HG03064 (cell line): ENCODE measurements around the gene SNTB2.

Source experiments
- ATAC-seq: cut with Tn5 transposase; IDR thresholded peaks from one replicate; pipeline ENCODE4 v1.9.1; 2021; ENCODE audit warnings: low read depth; ENCODE audit not compliant: unreplicated experiment

The SNTB2 gene

DNA sequence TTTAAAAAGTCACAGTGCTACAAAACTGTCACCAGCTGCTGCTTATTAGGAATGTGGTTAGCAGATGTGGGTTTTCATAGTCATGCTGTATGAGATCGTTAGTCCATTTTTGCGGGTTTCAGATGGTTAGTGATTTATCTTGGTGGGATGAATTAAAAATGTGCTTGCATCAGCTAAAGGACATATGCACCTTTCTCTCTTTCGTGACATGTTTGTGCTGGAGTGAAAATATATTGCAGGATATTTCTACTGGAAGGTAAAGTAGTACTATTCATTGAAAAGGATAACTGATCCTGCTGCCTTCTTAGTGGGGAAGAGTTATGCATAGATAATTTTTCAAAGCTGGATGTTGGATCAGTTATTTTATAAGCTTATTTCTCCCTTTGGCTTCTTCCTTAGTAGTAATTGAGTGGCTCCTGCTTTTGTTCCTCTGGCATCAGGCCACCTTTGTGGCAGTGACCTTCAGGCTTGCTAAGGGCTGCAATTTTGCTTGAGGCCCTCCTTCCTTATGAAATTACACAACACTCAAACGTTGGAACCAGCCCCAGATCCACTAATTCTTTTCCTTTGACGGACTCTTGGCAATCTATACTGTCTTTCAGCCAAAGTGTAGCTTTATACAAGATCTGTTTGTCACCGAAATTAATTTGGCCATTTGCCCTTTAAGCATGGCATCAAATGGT lies 7.5 kb upstream of the SNTB2 start:
- no peak for ATAC-seq

DNA sequence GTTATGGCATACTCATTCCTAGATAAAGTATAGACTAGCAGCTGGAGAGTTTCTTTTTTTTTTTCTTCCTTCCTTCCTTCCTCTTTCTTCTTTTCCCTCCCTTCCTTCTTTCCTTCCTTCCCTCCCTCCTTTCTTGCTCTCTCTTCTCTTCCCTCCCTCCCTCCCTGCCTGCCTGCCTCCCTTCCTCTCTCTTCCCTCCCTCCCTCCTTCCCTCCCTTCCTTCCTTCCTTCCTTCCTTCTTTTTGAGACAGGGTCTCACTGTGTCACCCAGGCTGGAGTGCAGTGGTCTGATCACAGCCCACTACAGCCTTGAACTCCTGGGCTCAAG lies 7.0 kb upstream of the SNTB2 start:
- no peak for ATAC-seq

DNA sequence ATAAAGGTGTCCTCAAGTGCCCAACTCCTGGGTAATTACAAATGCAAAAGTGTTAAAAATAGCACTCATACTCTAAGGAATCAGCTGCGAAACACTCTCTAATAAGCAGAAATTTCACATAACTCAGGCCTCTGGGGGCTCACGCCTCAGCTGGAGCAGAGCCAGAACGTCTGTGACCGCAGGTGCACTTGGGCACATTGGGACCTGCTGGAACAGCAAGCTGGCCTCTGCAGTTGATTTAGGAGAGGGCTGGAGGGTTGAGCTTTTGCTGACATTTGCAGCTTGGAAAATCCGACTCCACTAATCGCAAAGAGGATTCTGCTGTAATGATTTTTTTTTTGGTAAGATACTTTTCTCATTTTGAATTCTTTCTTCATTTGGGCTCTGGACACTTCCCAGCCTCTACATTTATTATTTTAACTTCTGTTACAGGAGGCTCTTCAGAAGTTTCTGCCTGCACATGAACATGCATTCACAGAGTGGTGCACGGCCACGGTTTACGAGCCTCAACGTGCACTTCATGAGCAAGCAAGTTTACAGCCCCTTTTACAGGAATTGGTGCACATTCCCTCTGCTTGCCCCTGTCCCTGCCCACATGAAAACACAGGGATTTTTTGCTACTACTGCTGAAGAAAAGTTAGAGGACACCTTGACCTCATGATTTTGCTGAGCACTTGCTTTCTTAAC lies 4.1 kb upstream of the SNTB2 start:
- ATAC-seq: no peak

DNA sequence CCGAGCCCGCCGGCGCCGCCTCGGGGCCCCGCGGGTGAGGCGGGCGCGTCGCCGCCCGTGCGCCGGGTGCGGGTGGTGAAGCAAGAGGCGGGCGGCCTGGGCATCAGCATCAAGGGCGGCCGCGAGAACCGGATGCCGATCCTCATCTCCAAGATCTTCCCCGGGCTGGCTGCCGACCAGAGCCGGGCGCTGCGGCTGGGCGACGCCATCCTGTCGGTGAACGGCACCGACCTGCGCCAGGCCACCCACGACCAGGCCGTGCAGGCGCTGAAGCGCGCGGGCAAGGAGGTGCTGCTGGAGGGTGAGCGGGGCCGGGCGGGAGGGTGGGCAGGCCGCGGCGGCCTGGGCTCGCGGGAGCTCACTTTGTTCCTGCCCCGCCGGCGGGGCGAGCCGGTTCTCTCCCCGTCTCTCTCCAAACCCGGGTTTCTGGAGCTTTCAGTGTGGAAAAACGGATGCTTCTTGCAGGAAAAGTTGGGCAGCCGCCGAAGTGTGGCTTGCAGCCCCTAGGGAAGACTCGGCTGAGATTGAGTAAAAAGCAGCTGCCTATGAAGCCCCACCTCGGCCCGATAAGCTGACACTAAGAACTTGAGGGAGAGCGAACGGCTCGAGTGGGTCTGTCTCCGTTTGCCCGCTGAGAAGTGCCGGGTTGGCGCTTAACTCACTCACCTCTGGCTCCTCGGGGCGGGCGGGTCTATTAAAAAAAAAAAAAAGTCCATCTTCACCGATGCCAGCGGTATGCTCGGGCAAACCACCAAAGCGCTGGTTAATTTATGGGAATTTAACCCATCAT lies 677 bp downstream of the SNTB2 start:
- peak; percentile 16 for ATAC-seq

DNA sequence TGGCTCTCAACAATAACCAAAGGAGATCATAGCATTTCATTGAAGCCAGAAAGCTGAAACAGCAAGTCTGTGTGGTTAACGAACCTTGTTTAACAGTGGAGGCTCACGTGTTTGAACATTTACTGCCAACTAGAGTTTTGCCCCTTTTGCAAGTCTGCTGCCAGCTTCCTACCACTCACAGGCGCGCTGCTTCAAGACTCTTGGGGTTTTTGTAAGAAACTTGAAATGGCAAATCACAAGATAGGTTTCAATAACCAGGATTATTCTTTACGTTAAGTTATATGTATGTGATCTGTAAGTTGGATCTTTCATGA lies 1.2 kb downstream of the SNTB2 start:
- ATAC-seq: no peak

DNA sequence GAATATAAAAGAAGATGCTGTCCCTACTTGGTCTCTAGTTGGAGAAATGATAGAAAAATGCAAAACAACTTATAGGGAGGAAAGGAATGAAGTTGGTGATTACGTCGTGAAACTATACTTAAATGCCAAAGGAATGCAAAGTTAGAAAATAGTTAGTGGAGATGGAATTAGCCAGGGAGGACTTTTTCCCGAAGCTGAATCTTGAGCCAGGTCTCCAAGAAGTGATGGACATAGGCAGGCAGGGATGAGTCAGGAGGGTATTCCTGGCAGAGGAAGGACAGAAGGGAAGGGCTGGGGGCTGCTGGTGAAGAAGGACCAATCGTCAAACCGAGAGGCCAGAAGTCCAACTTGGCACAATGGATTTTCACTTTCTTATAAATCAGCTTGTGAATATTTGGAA lies 1.8 kb downstream of the SNTB2 start:
- no peak for ATAC-seq

DNA sequence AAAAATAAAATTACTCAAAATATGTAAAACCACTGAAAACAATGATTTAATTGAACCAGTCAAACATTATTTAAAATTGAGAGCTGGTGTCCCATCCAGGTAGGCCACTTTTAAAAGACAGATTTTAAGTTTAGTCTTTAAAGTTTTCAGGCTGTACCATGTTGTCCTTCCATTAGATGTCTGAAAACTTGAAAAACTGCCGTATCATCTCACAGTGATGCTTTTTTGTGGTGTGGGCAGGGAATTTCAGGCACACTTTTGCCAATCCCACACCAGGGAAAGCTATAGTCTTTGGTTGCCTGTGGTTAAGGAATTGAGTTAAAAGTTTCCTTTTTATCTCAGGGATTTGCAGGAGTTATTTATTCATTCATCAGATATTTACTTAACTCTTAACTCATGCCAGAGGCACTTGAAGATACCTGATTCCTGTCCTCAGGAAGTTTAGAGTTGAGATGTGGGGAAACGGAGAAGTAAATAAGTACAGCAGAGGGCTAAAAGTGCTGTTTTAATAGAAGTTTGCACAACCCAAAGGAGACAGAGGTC lies 3.2 kb downstream of the SNTB2 start:
- no peak for ATAC-seq

DNA sequence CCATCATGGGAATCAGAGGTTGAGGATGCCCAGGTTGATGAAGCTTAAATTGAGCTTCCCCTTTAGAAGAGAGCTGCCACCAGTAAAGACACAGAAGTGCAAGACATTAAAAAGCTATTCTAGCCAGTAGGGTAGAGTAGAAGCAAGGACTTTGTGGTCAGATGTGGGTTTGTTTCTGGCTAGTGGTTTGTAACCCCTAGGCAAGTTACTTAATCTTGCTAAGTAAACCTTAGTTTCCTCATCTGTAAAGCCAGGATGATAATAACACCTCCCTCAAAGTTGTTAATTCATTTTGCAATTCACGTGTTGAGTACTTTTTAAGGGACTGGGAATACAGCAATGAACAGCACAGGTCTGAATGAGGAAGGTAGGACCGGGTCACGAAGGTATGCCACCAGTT lies 3.6 kb downstream of the SNTB2 start:
- no peak for ATAC-seq

DNA sequence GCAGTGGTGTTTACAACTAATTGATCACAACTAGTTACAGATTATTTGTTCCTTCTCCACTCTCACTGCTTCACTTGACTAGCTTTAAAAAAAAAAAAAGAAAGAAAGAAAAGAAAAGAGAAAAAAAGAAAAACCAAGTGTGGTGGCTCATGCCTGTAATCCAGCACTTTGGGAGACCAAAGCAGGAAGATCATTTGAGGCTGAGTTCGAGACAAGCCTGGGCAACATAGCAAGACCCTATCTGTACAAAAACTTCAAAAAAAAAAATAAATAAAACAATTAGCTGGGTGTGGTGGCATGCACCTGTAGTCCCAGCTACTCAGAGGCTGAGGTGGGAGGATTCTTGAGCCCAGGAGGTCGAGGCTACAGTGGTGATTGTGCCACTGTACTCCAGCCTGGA lies 4.2 kb downstream of the SNTB2 start:
- ATAC-seq: no peak

DNA sequence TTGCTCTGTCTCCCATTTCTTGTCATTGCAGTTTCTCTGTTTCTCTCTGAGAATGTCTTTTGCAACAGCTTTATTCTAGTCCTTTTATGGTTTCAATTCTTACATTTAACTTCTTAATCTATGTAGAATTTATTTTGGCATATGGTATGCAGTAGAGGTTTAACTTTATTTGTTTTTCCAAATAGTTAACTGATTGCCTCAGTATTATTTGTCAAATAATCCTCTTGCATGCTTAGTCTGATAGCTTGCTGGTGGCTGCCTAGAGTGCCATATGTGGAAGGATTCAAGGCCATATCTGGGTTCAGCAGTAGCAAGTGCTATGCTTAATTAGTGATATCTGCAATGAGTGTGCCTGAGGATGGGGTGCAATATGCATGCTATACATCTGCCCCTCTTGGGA lies 6.9 kb downstream of the SNTB2 start:
- ATAC-seq: no peak

DNA sequence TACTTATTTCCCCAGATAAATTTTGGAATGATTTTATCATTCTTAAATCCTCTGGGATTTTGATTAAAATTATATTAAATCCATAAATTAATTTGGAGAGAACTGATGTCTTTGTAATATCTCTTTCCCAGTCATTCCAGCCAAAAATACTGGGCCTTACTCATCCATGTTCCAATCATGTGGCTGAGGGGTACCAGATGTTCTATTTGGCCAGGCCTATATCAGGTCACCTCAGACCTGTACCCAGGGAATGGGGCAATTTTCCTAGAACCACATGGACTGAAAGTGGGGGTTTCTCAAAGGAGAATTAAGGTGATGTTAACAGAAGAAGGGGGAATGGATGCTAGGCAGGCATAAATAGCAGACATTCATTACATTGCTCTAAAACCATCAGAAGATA lies 7.5 kb downstream of the SNTB2 start:
- ATAC-seq: no peak

DNA sequence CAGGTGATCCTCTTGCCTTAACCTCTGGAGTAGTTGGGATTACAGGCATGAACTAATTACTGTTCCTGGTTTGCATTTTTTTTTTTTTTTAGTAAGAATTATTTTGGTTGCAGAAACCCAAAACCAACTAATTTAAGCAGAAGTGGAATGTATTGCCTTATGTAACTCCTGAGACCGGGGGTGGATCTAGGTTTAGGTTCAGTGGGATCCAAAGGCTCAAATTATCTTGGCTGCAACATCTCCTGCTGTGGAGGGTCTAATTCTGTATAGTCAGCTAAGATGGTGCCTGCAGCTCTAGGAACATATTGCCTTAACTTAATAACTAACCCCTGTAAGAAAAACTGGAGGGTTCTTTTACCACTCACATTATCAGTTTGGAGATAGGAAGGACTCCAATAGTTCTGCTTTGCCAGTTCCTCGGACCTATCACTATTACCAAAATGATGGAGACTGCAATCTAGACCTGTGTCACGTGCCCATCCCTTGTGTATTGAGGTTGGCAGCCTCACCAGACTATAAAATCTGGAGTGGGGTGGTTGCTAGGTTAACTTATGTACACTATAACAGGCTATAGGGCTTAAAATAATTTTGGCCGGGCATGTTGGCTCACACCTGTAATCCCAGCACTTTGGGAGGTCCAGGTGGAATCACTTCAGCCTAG lies 8.5 kb downstream of the SNTB2 start:
- no peak for ATAC-seq

DNA sequence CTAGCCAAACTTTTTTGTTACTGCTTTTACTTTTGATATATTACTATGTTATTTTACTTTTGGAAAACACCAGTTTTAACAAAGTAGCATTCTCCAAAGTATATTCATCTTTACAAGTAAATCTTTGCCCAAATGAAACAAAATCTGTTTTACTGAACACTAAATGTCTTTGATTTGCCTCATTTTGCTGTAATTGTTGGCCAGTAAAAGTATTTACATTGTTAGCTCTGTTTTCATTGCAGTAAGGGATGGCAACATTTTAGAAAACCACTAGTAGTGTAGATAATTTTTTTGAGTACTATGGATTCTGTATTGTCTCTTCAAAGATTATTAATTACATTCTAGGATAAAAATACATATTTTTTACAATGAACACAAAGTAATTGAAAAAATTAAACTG lies 10.6 kb downstream of the SNTB2 start:
- ATAC-seq: no peak

DNA sequence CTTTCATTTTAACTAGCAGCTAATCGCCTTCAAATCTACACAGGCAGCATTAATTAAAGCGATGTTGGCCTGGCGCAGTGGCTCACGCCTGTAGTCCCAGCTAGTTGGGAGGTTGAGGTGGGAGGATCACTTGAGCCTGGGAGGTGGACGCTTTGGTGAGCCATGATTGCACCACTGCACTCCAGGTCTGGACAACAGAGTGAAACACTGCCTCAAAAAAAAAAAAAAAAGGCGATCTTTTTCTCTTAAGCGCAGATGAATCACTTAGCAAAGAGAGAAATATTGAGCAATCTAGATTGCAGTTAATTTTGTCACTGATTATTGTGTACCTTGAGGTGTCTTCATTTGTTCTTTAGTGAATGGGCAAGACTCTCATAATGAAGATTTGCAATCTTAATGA lies 12.4 kb downstream of the SNTB2 start:
- no peak for ATAC-seq

DNA sequence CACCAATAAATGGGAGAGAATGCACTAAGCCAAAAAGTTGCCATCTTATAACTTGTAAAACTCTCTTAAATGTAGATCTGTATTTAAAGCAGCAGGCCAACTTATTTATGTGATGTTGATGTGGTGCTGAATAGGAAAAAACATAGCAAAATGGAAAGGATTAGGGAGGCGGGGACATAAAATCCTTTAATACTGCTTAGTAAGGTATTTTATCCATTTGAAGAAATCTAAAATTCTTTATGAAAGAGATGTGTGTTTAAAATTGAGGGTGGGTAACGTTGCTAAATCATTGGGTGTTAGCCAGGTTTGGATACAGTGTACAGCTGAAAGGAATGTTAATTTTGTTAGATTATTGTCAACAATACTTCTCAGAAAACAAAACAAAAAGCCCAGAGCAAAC lies 14.3 kb downstream of the SNTB2 start:
- no peak for ATAC-seq

DNA sequence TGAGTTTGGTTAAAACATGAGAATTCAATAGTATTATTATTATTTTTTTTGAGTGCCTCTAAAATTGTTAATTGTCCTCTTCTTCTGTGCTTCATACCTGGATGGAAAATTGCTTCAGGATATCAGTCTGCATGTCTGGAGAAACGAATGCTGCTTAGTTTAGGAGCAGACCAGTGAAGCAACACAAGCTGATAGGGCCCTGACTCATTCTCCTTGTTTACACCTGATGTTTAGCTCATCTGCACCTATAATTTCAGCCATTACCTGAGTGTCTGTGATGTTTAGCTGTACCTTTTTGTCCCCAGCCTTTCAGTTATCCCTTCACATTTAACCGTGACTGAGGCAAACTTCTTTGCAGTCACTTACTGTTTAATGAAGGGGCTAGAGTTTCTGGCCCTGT lies 14.8 kb downstream of the SNTB2 start:
- no peak for ATAC-seq

DNA sequence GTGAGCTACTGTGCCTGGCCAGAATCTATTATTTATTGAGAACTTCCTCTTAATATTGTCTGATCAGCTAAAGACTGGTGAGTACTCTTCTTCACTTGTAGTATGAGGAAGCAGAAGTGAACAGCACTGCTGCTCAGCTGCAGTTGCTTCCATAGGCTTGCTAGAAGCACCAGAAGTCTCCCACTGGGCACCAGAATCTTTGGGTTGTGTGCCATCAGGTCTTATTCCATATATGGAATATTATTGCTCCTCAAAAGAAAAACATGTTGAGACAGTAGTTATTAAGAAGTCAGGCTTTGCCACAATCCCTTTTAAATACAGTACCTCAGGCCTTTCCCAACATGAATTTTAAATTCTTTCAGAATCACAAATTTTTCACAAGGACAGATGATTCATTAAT lies 17.2 kb downstream of the SNTB2 start:
- ATAC-seq: no peak

DNA sequence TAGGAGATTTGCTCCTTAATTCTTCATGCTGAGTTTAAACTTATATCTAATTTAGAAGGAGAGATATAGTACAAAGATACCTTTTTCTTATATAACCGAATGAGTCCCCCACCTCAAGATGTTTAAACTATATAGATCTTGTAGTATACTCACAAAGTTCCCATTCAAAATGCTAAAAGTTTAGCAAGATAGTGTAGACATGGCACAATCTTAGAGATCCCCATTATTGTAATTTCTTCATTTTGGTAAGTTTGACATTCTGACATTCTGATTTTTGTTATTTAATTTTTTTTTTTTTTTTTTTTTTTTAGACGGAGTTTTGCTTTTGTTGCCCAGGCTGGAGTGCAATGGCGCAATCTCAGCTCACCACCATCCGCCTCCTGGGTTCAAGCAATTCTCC lies 22.8 kb downstream of the SNTB2 start:
- ATAC-seq: no peak

DNA sequence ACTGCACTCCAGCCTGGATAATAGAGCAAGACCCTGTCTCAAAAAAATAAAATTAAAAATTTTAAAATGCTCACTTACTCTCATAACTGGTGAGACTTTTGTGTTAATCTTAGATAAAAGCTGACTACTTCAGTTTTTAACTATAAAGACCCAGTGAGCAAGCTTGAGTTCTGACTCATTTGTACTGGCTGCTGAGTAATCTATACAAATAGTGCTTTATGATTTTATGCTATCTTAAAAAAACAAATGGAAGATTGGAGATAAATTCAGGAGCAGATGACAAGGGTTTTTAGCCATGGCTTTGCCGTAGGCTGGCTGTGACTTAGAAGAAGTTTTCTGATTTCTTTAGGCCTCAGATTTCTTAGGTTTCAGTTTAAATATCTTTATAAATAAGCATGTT lies 30.5 kb downstream of the SNTB2 start:
- no peak for ATAC-seq

DNA sequence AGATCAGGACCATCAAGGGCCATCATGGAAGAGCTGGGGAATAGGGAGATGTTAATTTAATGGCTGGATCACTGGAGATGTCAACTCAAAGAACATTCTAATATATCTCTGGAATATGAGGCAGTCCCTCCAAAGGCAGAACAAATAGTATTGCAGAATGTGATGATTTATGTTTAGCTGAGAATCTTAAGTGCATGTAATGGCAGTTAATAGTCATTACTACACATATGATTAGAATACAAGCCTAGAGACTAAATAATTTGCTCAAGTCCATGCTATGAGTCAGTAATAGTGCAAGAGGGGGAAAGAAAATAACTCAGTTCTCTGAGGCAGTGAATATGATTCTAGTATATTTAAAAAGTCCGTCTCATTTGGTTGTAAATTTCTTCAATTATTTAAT lies 32.3 kb downstream of the SNTB2 start:
- ATAC-seq: no peak

DNA sequence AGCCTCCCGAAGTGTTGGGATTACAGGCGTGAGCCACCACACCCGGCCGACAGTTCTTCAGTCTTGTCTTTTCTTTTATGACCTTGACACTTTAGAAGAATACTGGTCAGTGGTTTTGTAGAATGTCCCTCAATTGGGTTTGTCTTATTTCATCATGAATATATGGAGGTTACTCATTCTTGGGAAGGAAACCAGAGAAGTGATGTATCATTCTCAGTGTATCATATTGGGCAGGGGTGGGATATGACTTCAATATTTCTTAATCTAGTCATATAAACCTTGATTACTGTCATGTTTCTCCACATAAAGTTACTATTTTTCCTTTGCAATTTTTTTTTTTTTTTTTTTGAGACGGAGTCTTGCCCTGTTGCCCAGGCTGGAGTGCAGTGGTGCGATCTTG lies 36.9 kb downstream of the SNTB2 start:
- no peak for ATAC-seq
